Glutamatergic neuron (in vitro differentiated cells): ENCODE results near the gene ATP1B1. TPM values are rescaled to one million over a fixed set of nuclear protein-coding genes. Genes with fewer than 3 reads are reported as not detected.
"Not testable (repeated sequence)": the region's sequence is repeated elsewhere in the genome, so short reads cannot be mapped to it uniquely, and the experiment has no call there.

Experiments
- DNase-seq: peaks from one replicate; pipeline ENCODE4 v3.0.0; 2022
- H3K27ac Mint-ChIP-seq: one replicate; pipeline ENCODE4 v1.8.0; 2020; ENCODE audit warnings: mild to moderate bottlenecking, mixed read lengths, inconsistent platforms; ENCODE audit not compliant: unreplicated experiment
- H3K27me3 Mint-ChIP-seq: one replicate; pipeline ENCODE4 v1.8.0; 2020; ENCODE audit warnings: mild to moderate bottlenecking, moderate library complexity, mixed read lengths, inconsistent platforms; ENCODE audit not compliant: unreplicated experiment
- H3K36me3 Mint-ChIP-seq: one replicate; pipeline ENCODE4 v1.8.0; 2020; ENCODE audit warnings: mild to moderate bottlenecking, mixed read lengths, inconsistent platforms; ENCODE audit not compliant: unreplicated experiment
- H3K4me1 Mint-ChIP-seq: one replicate; pipeline ENCODE4 v1.8.0; 2020; ENCODE audit warnings: mild to moderate bottlenecking, low read depth, mixed read lengths, inconsistent platforms; ENCODE audit not compliant: unreplicated experiment
- H3K4me3 Mint-ChIP-seq: one replicate; pipeline ENCODE4 v1.8.0; 2020; ENCODE audit warnings: mild to moderate bottlenecking, mixed read lengths, inconsistent platforms; ENCODE audit not compliant: unreplicated experiment
- H3K9me3 Mint-ChIP-seq: one replicate; pipeline ENCODE4 v1.8.0; 2020; ENCODE audit warnings: mild to moderate bottlenecking, moderate library complexity, mixed read lengths, inconsistent platforms; ENCODE audit not compliant: unreplicated experiment
- CTCF ChIP-seq: fragments of 200-600 bp; sonication (generic); IDR thresholded peaks from one replicate; pipeline ENCODE4 v1.5.0; 2021; ENCODE audit not compliant: partially characterized antibody, unreplicated experiment
- total RNA-seq: library from RNA; stranded (reverse); fragmentation: NEBNext Ultra II Directional; extraction: Animal tissue kit (Norgen Biotek cat#: 25700); gene quantifications from one replicate; pipeline ENCODE4 v1.2.1, GENCODE V29; 2021; ENCODE audit not compliant: unreplicated experiment

ATP1B1 gene
- total RNA-seq, 1 donor from 2014 or later = 108 TPM

GRCh38 chr1:169175461-169175860 is 69.0 kb downstream of the ATP1B1 start:
- no peak for TF ChIP-seq CTCF
- DNase-seq = no peak
- Mint-ChIP-seq H3K4me1 (peaks cover 3% of the 10 kb centered on the region), H3K36me3 (no peaks in the 10 kb centered on the region), H3K27me3 (no peaks in the 10 kb centered on the region), H3K4me3 (no peak overlapping the region), H3K9me3 (no peaks in the 10 kb centered on the region), H3K27ac (no peak overlapping the region)

- not testable (repeated sequence) for H3K4me1 Mint-ChIP-seq, H3K27me3 Mint-ChIP-seq, H3K36me3 Mint-ChIP-seq, H3K27ac Mint-ChIP-seq, H3K9me3 Mint-ChIP-seq, H3K4me3 Mint-ChIP-seq, DNase-seq
Measured at GRCh38 chr1:169179431-169179830, 72.9 kb downstream of the ATP1B1 start.

- no peaks in the 10 kb centered on the region for H3K27me3 Mint-ChIP-seq
- no peaks in the 10 kb centered on the region for H3K36me3 Mint-ChIP-seq
- no peak for DNase-seq
- no peak for TF ChIP-seq CTCF
- H3K9me3 Mint-ChIP-seq = no peaks in the 10 kb centered on the region
- no peak overlapping the region for H3K27ac Mint-ChIP-seq
- no peak overlapping the region for H3K4me3 Mint-ChIP-seq
- no peaks in the 10 kb centered on the region for H3K4me1 Mint-ChIP-seq
Measured at GRCh38 chr1:169180174-169180573, 73.7 kb downstream of the ATP1B1 start.
